ENCODE data around the gene SLC22A24.
"Not testable (repeated sequence)": the region's sequence is repeated elsewhere in the genome, so short reads cannot be mapped to it uniquely, and the experiment has no call there.

The SLC22A24 gene, protein sequence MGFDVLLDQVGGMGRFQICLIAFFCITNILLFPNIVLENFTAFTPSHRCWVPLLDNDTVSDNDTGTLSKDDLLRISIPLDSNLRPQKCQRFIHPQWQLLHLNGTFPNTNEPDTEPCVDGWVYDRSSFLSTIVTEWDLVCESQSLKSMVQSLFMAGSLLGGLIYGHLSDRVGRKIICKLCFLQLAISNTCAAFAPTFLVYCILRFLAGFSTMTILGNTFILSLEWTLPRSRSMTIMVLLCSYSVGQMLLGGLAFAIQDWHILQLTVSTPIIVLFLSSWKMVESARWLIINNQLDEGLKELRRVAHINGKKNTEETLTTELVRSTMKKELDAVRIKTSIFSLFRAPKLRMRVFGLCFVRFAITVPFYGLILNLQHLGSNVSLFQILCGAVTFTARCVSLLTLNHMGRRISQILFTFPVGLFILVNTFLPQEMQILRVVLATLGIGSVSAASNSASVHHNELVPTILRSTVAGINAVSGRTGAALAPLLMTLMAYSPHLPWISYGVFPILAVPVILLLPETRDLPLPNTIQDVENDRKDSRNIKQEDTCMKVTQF

DNA sequence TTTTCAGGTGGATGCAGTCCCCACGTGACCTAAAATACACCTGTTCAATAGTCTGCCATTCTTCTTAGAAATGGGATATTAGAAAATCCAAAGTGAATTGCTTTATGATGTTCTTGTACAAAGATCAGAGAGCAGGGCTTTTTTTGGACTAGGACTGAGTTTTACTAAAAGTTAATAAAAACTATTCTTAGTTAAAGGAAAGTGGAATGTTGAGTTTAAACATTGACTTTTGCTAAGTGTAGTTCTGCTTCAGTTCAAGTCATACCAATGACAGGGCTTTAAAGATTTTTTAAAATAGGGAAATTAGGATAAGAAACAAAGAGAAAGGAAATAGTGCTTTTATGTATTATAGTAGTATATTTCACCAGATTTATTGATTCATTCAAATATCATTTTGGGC is at the start of gene SLC22A24:
TSS of gene SLC22A24 (minus strand) at position 101 of the 400 bp plus-strand sequence. CDS start 442 bp downstream, outside the sequence.
- no peak for DNase-seq

DNA sequence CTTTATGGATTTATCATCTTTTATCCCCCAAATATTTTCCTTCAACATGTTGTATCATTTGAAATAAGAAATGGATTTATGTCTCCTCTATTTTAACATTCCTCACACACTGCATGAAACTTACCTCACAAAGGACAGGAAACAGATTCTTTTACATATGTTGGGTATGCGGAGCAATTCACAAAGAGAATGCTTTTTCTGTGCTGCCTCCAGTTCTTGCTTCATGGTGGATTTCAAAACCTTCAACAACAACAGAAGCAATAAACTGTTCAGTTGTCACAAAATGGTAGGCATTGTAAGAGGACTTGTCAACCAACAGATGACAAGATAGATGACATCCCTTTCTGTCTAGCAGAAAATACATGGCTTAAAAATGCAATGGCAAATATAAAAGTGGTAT is 36.5 kb upstream of the SLC22A24 start:
- DNase-seq: no peak

DNA sequence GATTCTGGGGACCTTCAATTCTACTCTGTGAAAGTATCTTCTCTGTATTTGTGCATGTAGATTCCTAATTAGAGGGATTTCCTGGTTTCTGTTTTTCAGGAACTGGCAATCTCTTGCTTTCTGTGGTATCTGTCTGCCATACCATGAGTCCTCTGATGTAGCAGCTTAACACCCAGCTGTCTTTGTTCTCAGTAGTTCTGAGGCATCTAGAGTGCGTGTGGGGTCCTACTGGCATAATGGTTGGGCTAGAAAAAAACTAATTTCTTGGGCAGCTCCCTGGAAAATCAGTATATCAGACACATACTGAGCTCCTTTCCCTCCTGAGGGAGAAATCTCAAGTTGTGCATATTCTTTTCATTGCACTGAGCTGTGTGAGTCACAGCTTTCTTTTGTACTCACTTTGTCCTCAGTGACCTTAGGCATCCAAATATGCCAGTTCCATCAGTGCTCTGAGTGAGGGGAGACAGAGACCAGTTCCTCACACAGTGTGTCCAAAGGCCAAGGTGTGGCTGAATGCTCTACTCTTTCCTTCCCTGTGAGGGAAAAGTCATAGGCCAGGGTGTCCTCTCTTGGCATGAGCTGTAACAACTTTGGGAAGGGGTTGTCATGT is 35.5 kb upstream of the SLC22A24 start:
- no peak for DNase-seq

DNA sequence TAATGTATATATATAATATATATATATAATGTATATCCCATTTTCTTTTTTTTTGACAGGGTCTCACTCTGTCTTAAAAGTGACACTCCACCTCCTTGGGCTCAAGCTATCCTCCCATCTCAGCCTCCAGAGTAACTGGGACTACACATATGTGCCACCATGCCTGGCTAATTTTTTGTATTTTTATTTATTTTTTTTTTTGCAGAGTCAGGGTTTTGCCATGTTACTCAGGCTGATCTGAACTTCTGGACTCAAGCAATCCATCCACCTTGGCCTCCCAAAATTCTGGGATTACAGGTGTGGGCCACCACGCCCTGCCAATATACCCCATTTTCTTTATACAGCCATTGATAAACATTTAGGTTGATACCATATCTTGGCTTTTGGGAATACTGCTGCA is 33.9 kb upstream of the SLC22A24 start:
- DNase-seq: no peak

DNA sequence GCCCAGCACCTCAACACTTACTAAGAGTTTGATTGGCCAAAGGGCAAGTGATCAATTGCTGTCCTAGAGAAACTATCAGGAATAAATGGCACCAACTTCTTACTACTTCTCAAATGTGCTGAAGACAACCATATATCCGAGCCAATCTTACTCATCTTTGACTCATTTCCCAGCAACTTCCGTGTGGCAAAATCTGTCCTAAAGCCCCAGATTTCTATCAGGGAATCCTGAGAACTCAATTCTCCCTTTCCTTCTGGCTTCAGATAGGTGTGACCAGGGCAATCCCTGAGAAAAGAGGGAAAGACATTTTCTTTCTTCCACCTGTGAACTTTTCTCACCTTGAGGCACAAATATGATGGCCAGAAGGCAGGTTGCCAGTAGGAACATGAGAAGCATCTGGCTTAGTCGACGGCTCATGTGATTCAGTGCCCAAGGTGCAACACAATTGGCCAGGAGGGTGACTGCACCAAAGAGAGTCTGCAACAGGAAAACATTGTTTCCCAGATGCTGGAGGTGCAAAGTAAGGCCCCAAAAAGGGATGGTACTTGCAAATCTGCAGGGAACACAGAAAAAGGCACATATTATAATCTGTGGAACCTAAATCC is 21.8 kb upstream of the SLC22A24 start:
- DNase-seq: no peak

DNA sequence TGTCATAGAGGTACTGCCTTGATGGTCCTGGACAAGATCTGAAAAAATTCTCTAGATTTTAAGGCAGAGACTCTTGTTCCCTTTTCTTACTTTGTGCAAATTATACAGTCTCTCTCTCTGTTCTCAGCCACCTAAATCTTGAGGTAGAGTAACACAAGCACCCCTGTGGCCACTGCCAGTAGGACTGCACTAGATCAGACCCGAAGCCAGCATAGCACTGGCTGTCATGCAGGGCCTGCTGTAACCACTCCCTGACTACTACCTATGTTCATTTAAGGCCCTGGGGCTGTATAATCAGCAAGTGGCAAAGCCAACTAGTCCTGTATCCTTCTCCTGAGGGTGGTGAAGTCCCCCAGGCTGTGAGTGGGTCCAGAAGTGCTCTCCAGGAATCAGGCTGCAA is 11.8 kb upstream of the SLC22A24 start:
- DNase-seq: no peak

DNA sequence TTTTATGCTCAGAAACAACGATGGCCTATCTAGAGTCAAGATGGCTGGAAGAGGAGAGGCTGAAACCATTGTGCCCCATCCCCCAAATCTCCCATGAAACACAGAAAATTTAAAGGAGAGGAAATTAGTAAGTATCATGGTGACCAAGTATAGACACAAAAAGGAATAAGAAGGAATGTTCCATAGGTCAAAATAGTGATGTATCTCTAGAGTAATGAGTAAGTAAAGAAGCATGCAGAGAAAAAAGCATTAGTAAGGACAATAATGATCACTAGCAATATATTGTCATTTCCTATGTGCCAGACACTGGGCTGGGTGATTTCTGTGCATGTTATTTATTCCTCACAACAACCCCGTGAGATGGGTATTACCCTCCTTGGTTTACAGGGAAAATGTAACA is 2.6 kb upstream of the SLC22A24 start:
- no peak for DNase-seq

DNA sequence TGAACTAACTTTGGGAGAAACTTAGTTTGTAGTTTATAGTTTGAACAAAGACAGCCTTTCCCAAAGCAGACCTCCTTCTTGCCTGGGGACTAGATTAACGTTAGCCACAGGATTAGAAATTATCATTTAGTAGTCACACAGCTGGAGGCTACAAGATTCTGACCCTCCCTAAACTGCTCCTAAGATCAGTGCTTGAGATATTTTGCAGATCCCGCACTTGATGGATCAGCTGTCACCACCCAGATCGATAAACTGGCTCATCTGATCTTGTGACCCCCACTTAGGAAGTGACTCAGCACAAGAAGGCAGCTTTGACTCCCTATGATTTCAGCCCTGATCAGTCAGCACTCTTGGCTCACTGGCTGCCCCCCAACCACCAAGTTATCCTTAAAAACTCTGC is 1.6 kb downstream of the SLC22A24 start:
- DNase-seq: no peak

DNA sequence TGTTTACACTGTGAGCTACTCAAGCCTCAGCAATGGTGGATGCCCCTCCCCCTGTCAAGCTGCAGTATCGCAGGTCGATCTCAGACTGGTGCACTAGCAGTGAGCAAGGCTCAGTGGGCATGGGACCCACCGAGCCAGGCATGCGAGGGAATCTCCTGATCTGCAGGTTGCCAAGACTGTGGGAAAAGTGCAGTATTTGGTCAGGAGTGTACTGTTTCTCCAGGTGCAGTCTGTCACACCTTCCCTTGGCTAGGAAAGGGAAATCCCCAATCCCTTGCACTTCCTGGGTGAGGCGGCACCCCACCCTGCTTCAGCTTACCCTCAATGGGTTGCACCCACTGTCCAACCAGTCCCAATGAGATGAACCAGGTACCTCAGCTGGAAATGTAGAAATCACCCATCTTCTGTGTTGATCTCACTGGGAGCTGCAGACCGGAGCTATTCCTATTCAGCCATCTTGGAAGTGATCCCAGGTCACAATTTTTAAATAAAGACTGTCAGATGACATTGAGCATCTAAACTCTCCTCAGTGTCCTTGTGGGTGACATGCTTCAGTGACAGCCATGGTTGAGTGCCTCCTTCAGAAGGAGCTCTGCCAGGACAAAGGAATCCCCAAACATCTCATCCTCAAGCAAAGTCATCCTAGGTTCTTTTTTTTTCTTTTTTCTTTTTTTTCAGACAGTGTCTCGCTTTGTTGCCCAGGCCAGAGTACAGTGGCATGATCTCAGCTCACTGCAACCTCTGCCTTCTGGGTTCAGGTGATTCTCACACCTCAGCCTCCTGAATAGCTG is 10.8 kb downstream of the SLC22A24 start:
- no peak for DNase-seq

DNA sequence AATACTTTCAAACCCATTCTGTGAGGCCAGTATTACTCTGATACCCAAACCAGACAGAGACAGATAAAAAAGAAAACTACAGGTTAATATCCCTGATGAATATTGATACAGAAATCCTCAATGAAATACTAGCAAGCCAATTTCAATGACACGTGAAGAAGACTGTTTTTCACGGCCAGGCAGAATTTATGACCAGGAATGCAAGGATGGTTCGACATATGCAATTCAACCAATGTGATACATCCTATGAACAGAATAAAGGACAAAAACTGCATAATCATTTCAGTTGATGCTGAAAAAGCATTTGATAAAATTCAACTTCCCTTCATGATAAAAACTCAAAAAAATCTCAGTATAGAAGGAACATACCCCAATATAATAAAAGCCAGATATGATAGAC is 44.5 kb downstream of the SLC22A24 start:
- DNase-seq: no peak

DNA sequence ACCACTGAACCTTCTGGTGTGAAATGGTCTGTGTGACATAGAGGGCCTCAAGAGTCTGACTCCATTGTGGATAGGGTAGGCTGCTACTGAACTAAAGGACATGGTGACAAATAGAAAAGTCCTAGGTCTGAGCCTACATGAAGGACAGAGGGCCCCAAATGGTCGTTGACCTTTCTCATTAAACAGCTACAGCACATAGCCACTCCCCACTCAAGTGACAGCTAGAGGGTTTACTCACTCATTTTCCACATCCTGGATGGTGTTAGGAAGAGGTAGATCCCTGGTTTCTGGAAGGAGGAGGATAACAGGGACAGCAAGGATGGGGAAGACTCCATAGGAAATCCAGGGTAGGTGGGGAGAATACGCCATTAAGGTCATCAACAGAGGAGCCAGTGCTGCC is 63.3 kb downstream of the SLC22A24 start:
- no peak for DNase-seq

DNA sequence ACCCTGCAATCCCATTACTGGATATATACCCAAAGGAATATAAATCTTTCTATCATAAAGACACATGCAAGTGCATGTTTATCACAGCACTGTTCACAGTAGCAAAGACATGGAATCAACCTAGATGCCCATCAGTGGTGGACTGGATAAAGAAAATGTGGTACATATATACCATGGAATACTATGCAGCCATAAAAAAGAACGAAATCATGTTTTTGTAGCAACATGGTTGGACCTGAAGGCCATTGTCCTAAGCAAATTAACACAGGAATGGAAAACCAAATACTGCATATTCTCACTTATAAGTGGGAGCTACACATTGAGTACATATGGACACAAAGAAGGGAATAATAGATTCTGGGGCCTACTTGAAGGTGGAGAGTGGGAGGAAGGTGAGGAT is 97.8 kb downstream of the SLC22A24 start:
- DNase-seq: not testable (repeated sequence)

DNA sequence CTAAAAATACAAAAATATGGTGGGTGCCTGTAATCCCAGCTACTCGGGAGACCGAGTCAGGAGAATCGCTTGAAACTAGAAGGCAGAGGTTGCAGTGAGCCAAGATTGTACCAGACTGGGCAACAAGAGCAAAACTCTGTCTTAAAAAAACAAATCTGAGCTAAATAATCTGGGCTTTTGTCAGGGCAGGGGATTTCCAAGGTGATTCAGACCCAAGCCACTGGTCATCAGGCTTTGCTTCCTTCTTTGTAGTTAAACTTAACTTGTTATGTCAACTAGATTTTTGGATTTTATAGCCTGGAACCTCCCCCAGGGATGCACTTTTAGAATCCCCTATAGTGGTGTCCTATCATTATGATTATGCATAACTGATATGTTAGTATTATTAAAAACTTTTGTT is 101.4 kb downstream of the SLC22A24 start:
- no peak for DNase-seq

DNA sequence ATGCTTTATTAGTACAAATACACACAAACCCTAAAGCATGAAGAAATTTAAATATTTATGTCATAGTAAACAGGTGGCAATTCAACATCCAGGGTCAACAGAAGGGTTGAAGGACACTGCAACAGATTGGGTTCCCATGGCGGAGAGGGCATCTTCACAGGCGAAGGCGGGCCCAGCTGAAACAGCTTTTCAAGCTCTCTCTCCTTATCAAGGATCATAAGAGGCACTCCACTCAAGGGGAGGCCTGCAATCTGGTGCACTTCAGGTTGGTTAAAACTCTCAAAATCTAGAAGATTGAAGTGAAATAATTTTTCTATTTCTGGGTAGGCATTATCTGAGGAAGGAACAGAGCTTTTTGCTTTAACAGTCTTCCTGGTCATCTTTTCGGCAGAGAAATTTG is 111.6 kb downstream of the SLC22A24 start:
- no peak for DNase-seq

Data from activated T-cell treated with anti-CD3 and anti-CD28 coated beads, Interleukin-2, amount 50 U/mL, for 48 hours (primary cell).